A204.1 (cell line): Measurements from ENCODE around the gene B4GALT6.

Source experiments
- FAIRE-seq: peaks from 2 replicates; lab custom pipeline; 2012; peaks lifted over from hg19 to GRCh38; lab: Jason Lieb, UNC

B4GALT6 gene

GRCh38 chr18:31686986-31687928 is 2.9 kb upstream of the B4GALT6 start:
- FAIRE-seq = no peak

DNA sequence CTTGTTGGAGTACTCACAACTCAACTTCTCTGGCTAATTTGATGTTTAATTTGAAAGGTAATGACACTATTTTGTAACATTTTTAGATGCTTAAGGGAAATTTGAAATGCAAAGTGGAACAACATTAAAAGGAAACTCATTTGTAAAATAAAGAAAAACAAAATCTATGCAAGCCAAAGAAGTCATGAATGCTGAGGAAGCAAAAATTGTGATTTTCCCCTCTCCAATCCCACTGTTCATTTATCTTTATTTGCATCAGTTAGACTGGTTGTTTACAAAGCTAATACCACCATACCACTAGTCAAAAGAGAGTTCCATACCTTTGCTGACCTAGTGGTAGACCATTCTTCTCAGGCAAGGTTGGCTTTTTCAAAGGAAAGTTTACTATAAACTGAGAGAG is 2.2 kb upstream of the B4GALT6 start:
- FAIRE-seq = no peak

GRCh38 chr18:31685097-31686082 is 1.0 kb upstream of the B4GALT6 start:
- no peak for FAIRE-seq

GRCh38 chr18:31683968-31684278 is 458 bp downstream of the B4GALT6 start:
- no peak for FAIRE-seq

- FAIRE-seq = no peak
Observed at GRCh38 chr18:31683106-31683505, 1.3 kb downstream of the B4GALT6 start.

- FAIRE-seq = no peak
Observed at GRCh38 chr18:31680831-31681568, 3.4 kb downstream of the B4GALT6 start.

DNA sequence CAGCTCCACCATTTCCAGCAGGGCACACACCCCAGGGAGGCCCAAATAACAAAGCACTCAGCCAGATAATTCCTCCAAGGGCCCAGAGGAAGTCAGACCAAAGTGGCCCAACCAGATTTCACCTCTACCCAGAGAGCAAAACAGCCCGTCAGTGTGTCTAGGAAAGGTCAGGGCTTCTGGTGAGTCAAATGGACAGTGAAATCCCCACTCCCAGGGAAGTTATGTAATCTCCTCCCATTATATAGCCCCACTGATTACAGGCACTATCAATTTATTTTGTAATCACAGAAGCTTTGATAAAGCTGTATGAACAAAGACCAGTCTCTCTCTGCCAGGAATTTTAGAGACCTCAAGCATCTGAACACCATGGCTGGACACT is 4.0 kb downstream of the B4GALT6 start:
- no peak for FAIRE-seq

GRCh38 chr18:31679791-31680432 is 4.5 kb downstream of the B4GALT6 start:
- FAIRE-seq = no peak

- FAIRE-seq = no peak
Observed at GRCh38 chr18:31679133-31679742, 5.1 kb downstream of the B4GALT6 start.

GRCh38 chr18:31678425-31678824 is 6.0 kb downstream of the B4GALT6 start:
- FAIRE-seq = no peak

- no peak for FAIRE-seq
Observed at GRCh38 chr18:31677592-31677991, 6.8 kb downstream of the B4GALT6 start.

GRCh38 chr18:31675404-31675803 is 9.0 kb downstream of the B4GALT6 start:
- no peak for FAIRE-seq

DNA sequence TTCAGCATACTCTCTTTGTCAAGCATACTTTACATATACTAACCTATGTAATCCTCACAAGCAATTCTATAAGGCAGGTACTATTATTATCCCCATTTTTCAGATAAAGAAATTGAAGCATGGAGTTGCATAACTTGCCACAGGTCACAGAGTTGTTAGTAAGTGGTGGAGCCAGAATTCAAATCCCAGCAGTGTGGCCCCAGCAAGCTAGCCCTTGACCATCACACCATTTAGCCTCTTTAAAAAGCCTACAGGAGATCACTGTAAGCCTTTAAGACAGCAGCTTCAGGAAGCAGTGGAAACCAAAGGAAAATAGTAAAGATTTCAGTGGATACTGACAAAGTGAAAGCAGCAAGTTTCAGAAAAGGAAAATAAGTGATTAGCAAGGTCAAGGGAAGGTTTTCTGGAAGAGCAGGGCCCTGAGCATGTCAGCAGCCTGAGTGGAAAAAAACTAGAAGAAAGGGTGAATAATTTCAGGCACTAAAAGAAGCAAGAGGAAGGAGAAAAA is 11.7 kb downstream of the B4GALT6 start:
- FAIRE-seq = no peak

DNA sequence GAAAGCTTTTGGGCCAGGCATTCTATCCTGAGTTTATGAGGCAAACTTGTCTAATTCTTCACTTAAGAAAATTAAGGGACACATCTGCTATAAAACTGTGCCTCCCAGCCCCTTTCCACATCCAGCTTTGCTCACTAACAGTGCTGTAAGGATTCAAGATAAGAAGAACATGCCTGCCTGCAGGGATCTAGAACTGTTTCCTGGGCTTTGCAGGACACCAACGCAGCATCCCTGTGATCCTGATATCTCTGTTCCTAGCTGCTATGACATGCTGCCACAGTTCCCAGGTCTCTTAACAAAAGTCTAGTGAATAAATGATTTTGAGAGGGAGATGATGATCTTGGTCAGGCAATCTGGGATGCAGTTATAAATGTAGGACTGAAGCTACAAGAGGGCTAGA is 12.4 kb downstream of the B4GALT6 start:
- no peak for FAIRE-seq

GRCh38 chr18:31669541-31669940 is 14.8 kb downstream of the B4GALT6 start:
- no peak for FAIRE-seq

GRCh38 chr18:31667185-31667584 is 17.2 kb downstream of the B4GALT6 start:
- FAIRE-seq = no peak

DNA sequence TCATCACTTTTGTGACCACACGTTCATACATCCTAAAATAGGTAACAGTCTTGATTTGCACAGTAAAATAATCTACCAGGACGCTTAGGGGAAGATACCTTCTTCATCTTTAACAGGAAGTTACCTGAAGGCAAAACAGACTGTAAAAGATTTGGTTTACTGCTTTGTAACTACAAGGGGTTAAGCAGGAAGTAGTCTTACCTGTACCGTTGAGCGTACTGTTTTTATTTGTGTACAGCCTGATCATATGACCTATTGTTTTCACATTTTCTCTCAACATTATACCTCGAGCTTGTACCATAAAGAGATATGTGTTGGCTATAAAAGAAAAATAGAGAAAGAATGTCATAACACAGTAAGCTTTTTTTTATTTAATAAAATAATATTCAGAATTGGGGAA is 18.3 kb downstream of the B4GALT6 start:
- no peak for FAIRE-seq

DNA sequence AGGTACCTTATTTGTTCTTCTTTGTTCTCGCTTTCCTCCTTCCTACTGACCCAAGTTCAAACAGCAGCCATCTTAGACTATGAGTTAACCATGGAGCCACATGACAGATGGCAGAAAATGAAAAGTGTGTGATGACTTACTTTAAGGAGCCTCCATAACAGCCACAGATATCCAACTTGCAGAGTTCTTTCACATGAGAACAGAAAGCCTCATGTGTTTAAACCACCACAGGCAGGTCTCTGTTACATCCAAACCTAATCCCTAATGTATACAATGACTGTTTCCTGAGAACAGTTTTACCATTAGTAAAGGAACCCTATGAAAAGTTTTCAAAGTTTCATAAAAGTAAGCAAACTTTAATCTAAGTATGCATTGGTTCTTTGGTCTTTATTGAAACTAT is 20.3 kb downstream of the B4GALT6 start:
- FAIRE-seq = no peak

DNA sequence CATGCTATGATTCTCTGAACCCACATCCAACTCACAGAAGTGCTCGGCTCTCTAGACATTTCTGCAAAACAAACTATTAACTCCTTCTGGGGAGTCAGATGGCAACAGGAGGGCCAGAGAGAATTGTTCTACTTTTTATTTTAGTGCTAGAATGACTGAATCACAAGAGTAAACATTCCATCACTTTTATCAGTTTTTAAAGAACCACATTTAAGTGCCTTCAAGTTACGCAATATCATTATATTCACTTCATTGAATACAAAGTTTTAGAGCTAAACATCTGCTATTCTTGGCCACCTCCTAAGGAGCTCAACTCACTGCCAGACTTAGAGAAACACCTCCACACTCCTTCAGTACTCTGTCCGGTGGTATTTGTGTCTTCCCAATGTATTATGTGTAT is 22.4 kb downstream of the B4GALT6 start:
- FAIRE-seq = no peak

- no peak for FAIRE-seq
Observed at GRCh38 chr18:31660763-31661162, 23.6 kb downstream of the B4GALT6 start.

- FAIRE-seq = no peak
Observed at GRCh38 chr18:31659576-31660177, 24.7 kb downstream of the B4GALT6 start.
